Right lobe of liver (tissue), 6 donors: ENCODE results near the gene RAB11FIP3. TPM values are rescaled to one million over a fixed set of nuclear protein-coding genes. Genes with fewer than 3 reads are reported as not detected.
A peak's percentile ranks its signal among the peaks of the same experiment; 100 is the strongest.

Source experiments
- ATAC-seq, 4 donors: fragments of 200-7000 bp; cut with Tn5 transposase; one replicate each; pipeline ENCODE4 v1.9.1; 2020; ENCODE audit warnings: mild to moderate bottlenecking in 4 of 4, moderate library complexity in 4 of 4
- DNase-seq, 3 donors: peaks; one replicate each; pipeline ENCODE4 v3.0.0-alpha.2; 2020
- H3K27ac ChIP-seq, 3 donors: fragments of 200-600 bp; one replicate each; pipeline ENCODE4 v1.8.0; 2022
- H3K27me3 ChIP-seq, 2 donors: fragments of 200-600 bp; one replicate each; pipeline ENCODE4 v1.8.0; 2022
- H3K36me3 ChIP-seq, 4 donors: fragments of 200-600 bp; sonication (generic) in 1 of 4; one replicate each; pipeline versions ENCODE4 v1.5.1 to v1.8.0; 2017 to 2022; ENCODE audit warnings: control low read depth in 1 of 4
- H3K4me1 ChIP-seq, 4 donors: fragments of 200-600 bp; sonication (generic) in 1 of 4; one replicate each; pipeline versions ENCODE4 v1.5.1 to v1.8.0; 2017 to 2022; ENCODE audit warnings: control low read depth in 1 of 4
- H3K4me3 ChIP-seq, 3 donors: fragments of 200-600 bp; one replicate each; pipeline ENCODE4 v1.8.0; 2022
- H3K9me3 ChIP-seq, 4 donors: fragments of 200-600 bp; sonication (generic) in 1 of 4; one replicate each; pipeline versions ENCODE4 v1.5.1 to v1.8.0; 2017 to 2022; ENCODE audit warnings: control low read depth in 1 of 4
- CTCF ChIP-seq, 4 donors: fragments of 200-600 bp in 3 of 4; fragments of 450-650 bp in 1 of 4; IDR thresholded peaks; one replicate each; pipeline versions ENCODE4 v1.5.1 to v1.8.0; 2016 to 2022; ENCODE audit warnings: antibody characterized with exemption in 4 of 4, mild to moderate bottlenecking in 2 of 4
- POLR2A ChIP-seq: fragments of 450-650 bp; IDR thresholded peaks from one replicate; pipeline ENCODE4 v1.6.1; 2017; ENCODE audit warnings: antibody characterized with exemption, mild to moderate bottlenecking
- WGBS: methylation state at CpG from one replicate; pipeline ENCODE4 v1.1.6; 2018; ENCODE audit warnings: low coverage, low lambda C conversion rate; ENCODE audit not compliant: insufficient coverage; ENCODE audit errors: missing lambda C conversion rate; 5-methylcytosine and 5-hydroxymethylcytosine counted together
- intact Hi-C, 2 donors: fragments of 100-400 bp; cut with DNase I; formaldehyde crosslinking; loops; one replicate each; pipeline versions ENCODE4 v1.11.2 to v1.14.1; 2022
- total RNA-seq, 6 experiments: library from RNA; depleted of rRNA in 2 of 6; stranded (reverse); fragments of >200 nt in 2 of 6; fragmentation: NEBNext Ultra II Directional in 3 of 6; extraction: Animal tissue kit (Norgen Biotek cat#: 25700) in 3 of 6; gene quantifications; one replicate each; pipeline versions ENCODE4 v1.1.0 to v1.2.4, GENCODE V29; 2016 to 2023
- donor health status: DM: no; HTN: yes; CAD: no.
- donor health status: DM: no; HTN: no; CAD: no.
- donor health status: DM: no; HTN: no; CAD: no.
- donor health status: DM: no; HTN: yes; CAD: no.
- donor health status: DM: no; HTN: yes; CAD: no.

The RAB11FIP3 gene
- total RNA-seq, 6 experiments from 2014 or later, result 19.5 to 38.3 (median 25.5) TPM

- intact Hi-C loops, result no loop called here
- WGBS, result 61% methylated on average over 3 of the region's 14 CpGs
- no peak for DNase-seq
Observed at GRCh38 chr16:483341-484075, 58.1 kb downstream of the RAB11FIP3 start.

GRCh38 chr16:489606-490005 lies 64.2 kb downstream of the RAB11FIP3 start:
- ATAC-seq (no peak), DNase-seq (no peak)
- Histone ChIP-seq H3K36me3 (peaks cover 0 to 28% (median 2%) of the 10 kb centered on the region in 4 donors), H3K9me3 (no peaks in the 10 kb centered on the region), H3K4me1 (no peaks in the 10 kb centered on the region), H3K27ac (no peak overlapping the region), H3K4me3 (no peak overlapping the region), H3K27me3 (no peaks in the 10 kb centered on the region)
- WGBS, result 90% methylated on average over 2 of the region's 16 CpGs
- intact Hi-C loops, result loop anchor here (10.0 kb wide), 2 partner anchors 95 to 105 kb away; partner anchors contain the start of genes NME4 (in 1 of the 2) and PGAP6 (in 1 of the 2)
- TF ChIP-seq CTCF (IDR thresholded peaks at IDR 0.05) (no peak), POLR2A (no peak)

More at GRCh38 chr16:483341-484075, 58.1 kb downstream of the RAB11FIP3 start:
- Histone ChIP-seq H3K4me3 (no peak overlapping the region), H3K4me1 (peaks cover 0 to 2% (median 0%) of the 10 kb centered on the region in 4 donors), H3K27ac (no peak overlapping the region), H3K9me3 (no peaks in the 10 kb centered on the region), H3K36me3 (peaks cover 0 to 4% (median 0%) of the 10 kb centered on the region in 4 donors), H3K27me3 (no peaks in the 10 kb centered on the region)
- no peak for TF ChIP-seq POLR2A
- TF ChIP-seq CTCF (IDR thresholded peaks at IDR 0.05), result no peak
- no peak for ATAC-seq

- no peak for TF ChIP-seq POLR2A
- TF ChIP-seq CTCF (IDR thresholded peaks at IDR 0.05), result no peak
- ATAC-seq (no peak), DNase-seq (no peak)
- Histone ChIP-seq H3K4me3 (no peak overlapping the region), H3K4me1 (no peaks in the 10 kb centered on the region), H3K36me3 (peaks cover 0 to 28% (median 2%) of the 10 kb centered on the region in 4 donors), H3K27ac (no peak overlapping the region), H3K27me3 (no peaks in the 10 kb centered on the region), H3K9me3 (no peaks in the 10 kb centered on the region)
- WGBS, result no CpG with 5 or more reads among the region's 10 CpGs
- intact Hi-C loops, result loop anchor here (10.0 kb wide), 2 partner anchors 96 to 106 kb away; partner anchors contain the start of genes NME4 (in 1 of the 2) and PGAP6 (in 1 of the 2)
Observed at GRCh38 chr16:490768-491167, 65.3 kb downstream of the RAB11FIP3 start.

GRCh38 chr16:491220-491919 lies 65.9 kb downstream of the RAB11FIP3 start:
- WGBS, result 91% methylated on average over 10 of the region's 19 CpGs
- TF ChIP-seq CTCF (IDR thresholded peaks at IDR 0.05) (no peak), POLR2A (no peak)
- intact Hi-C loops, result loop anchor here (10.0 kb wide), 2 partner anchors 97 to 107 kb away; partner anchors contain the start of genes NME4 (in 1 of the 2) and PGAP6 (in 1 of the 2)
- Histone ChIP-seq H3K4me1 (no peaks in the 10 kb centered on the region), H3K4me3 (no peak overlapping the region), H3K36me3 (peaks cover 0 to 28% (median 2%) of the 10 kb centered on the region in 4 donors), H3K27ac (no peak overlapping the region), H3K27me3 (no peaks in the 10 kb centered on the region), H3K9me3 (no peaks in the 10 kb centered on the region)
- ATAC-seq, result peak in 1 of 4 donors; percentile 6
- DNase-seq, result no peak
